IPS-18c (cell line): Measurements from ENCODE around the gene MYLK.
A peak's percentile ranks its signal among the peaks of the same experiment; 100 is the strongest.
"Not testable (repeated sequence)": the region's sequence is repeated elsewhere in the genome, so short reads cannot be mapped to it uniquely, and the experiment has no call there.

ENCODE experiments used
- H3K4me3 ChIP-seq: 2 replicates; pipeline ENCODE4 v1.7.0; 2013; ENCODE audit warnings: low read depth, mild to moderate bottlenecking, low read length, moderate library complexity; ENCODE audit not compliant: insufficient read depth
- H3K9me3 ChIP-seq: one replicate; pipeline ENCODE4 v1.6.1; 2013; ENCODE audit warnings: mild to moderate bottlenecking, low read length, moderate library complexity; ENCODE audit not compliant: control insufficient read depth, insufficient read depth

Gene MYLK, protein sequence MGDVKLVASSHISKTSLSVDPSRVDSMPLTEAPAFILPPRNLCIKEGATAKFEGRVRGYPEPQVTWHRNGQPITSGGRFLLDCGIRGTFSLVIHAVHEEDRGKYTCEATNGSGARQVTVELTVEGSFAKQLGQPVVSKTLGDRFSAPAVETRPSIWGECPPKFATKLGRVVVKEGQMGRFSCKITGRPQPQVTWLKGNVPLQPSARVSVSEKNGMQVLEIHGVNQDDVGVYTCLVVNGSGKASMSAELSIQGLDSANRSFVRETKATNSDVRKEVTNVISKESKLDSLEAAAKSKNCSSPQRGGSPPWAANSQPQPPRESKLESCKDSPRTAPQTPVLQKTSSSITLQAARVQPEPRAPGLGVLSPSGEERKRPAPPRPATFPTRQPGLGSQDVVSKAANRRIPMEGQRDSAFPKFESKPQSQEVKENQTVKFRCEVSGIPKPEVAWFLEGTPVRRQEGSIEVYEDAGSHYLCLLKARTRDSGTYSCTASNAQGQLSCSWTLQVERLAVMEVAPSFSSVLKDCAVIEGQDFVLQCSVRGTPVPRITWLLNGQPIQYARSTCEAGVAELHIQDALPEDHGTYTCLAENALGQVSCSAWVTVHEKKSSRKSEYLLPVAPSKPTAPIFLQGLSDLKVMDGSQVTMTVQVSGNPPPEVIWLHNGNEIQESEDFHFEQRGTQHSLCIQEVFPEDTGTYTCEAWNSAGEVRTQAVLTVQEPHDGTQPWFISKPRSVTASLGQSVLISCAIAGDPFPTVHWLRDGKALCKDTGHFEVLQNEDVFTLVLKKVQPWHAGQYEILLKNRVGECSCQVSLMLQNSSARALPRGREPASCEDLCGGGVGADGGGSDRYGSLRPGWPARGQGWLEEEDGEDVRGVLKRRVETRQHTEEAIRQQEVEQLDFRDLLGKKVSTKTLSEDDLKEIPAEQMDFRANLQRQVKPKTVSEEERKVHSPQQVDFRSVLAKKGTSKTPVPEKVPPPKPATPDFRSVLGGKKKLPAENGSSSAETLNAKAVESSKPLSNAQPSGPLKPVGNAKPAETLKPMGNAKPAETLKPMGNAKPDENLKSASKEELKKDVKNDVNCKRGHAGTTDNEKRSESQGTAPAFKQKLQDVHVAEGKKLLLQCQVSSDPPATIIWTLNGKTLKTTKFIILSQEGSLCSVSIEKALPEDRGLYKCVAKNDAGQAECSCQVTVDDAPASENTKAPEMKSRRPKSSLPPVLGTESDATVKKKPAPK (N-terminal part only)

DNA sequence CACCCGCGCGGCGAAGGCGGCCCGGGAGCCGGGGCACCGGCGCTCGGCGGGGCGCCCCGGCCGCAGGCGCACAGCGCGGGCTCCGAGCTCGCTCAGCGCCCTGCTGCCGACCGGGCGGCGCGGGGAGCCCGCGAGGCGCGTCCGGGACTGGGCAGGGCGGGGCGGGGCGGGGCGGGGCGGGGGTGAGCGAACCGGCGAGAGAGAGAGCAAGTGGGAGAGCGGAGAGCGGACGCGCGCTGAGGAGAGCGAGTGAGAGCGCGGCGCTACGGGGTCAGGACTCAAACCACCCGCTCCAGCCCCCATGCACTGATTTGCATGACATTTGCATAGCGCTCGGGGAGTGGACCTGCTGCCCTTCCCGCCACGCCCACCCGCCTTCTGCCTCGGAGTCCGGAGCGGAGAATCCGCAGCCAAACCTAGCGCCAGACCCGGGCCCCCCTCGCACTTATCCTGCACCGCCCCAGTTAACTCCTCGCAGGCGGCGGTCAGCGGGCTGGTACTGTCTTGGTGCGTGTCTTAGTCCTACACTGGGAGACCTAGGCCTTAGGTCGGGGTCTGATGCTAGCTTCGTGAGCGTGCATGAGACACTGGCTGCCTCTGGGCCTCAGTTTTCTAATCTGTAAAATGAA is at the start of gene MYLK:
MYLK (minus strand) TSS at position 130 of the 629 bp plus-strand sequence. CDS start 90,491 bp downstream, outside the sequence.
- Histone ChIP-seq H3K9me3 (peaks cover 2% of the 10 kb centered on the region), H3K4me3 (peak within 1 kb of the TSS; percentile 78)

DNA sequence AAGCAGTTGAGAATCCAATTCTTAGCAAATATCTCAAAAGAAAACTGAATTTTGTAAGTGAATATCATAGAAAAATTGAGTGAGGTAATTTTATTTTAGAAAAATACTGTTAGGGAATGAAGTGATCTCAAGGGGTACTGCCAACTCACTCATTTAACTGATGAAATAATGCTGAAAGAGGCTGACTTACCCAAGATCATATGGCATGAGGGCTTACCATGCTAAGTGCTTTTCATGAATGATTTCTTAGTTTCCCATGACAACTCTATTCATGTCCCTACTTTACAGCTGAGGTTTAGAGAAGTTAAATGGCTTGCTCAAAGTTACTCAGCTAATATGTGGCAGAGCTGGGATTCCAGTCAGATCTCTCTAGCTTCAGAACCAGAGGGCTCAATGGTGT is 46.3 kb upstream of the MYLK start:
- Histone ChIP-seq H3K4me3 (no peak overlapping the region), H3K9me3 (no peaks in the 10 kb centered on the region)

DNA sequence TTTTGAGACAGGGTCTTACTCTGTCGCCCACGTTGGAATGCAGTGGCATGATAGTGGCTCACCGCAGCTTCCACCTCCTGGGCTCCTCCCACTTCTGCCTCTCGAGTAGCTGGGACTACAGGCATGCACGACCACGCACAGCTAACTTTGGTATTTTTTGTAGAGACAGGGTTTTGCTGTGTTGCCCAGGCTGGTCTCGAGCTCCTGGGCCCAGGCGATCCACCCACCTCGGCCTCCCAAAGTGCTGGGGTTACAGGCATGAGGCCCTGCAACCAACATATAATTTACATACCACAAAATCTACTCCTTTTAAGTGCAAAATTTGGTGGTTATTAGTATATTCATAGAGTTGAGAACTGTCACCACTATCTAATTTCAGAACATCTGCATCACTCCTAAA is 45.2 kb upstream of the MYLK start:
- no peak overlapping the region for H3K4me3 ChIP-seq
- H3K9me3 ChIP-seq: no peaks in the 10 kb centered on the region

DNA sequence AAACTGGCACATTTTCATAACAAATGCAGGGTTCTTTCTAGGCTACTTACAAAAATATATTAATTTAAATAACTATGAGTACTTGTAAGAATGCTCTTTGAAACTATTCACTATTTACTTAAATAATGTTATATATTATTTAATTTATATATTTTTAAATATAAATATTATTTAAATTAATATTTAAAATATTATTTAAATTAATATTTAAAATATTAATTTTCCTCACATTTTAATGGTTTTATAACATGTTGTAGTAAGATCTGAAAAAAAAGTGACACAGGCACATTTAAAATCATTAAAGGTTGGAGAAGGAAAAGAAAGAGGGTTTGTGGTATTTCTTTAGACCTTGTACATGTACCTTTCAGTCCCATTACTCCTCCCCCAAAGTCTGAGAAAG is 42.3 kb upstream of the MYLK start:
- Histone ChIP-seq H3K9me3 (no peaks in the 10 kb centered on the region), H3K4me3 (no peak overlapping the region)

DNA sequence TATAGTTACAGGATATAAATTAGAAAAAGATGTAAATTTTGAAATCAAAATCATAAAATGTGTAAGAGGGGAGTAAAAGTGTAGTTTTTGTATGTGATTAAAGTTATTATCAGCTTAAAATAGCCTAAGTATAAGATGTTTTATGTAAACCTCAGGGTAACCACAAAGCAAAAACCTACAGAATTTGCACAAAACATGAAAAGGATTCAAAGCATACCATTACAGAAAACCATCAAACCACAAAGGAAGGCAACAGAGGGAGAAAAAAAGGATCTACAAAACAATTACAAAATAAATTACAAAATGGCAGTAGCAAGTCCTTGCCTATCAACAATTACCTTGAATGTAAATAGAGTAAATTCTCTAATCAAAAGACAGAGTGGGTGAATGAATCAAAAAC is 36.7 kb upstream of the MYLK start:
- H3K9me3 ChIP-seq: no peaks in the 10 kb centered on the region
- H3K4me3 ChIP-seq: no peak overlapping the region

DNA sequence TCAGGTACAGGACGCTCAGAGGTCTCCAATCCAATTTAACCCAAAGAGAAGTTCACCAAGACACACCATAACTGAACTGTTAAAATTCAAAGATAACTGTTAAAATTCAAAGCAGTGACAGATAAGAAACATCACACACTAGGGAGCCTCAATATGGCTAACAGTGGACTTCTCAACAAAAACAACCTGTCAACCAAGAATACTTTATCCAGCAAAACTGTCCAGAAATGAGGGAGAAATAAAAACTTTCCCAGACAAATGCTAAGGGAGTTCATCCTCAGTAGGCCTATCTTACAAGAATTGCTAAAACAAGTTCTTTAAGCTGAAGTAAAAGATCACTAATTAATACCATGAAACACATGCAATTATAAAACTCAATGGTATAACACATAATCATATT is 36.3 kb upstream of the MYLK start:
- no peak overlapping the region for H3K4me3 ChIP-seq
- no peaks in the 10 kb centered on the region for H3K9me3 ChIP-seq

DNA sequence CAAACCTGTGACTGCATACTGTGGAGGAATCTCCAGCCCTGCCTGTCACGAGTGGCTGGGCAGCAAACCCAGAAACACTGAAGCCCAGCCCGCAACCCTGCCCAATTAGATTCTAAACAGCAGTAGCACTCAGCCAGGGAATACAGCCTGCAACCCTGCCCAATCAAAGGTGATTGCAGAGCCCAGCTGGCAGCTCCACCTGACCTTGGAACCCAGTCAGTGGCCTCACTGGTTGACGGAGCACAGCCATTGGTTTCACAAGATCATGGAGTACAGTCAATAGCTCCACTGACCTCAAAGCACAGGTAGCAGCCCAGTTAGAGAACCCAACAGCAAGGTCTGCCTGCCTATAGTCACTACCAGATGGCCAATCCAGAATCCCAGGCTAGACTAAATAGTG is 35.2 kb upstream of the MYLK start:
- Histone ChIP-seq H3K9me3 (no peaks in the 10 kb centered on the region), H3K4me3 (no peak overlapping the region)

DNA sequence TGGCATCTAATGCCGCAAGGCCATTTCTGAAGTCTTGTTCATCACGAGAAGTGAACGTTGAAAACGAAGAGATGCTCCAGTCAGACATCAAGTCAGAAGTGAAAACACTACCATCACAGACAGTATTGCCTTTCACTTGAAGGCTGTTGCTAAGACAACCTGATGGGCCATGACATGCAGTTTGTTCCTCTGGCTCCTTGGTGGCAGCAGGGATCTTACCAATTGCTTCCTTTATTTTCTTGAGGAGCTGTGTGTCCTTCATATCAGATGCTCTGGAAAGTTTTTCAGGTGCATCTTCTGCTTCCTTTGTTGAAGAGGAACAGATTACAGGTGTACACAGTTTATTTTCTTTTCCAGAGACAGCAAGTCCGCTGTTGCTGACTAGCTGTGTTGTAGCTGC is 30.7 kb upstream of the MYLK start:
- Histone ChIP-seq H3K4me3 (no peak overlapping the region), H3K9me3 (no peaks in the 10 kb centered on the region)

DNA sequence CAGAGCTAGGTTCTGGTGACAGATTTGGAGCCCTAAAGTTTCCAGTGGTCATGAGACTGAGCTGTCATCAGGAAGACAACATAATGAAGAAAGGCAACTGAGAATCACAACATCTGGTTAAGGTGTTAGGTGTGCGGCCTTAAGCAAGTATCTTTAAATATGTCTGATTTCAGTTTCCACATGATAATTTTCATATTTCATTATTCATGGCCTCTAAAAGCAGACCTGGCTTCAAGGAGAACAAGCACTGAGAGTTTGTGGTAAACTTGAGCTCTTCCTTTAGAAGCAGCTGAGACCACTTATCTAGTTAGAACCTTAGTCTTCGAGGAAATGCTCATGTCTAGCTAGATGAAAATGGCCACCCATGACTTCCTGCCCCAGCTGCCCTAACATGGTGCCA is 25.7 kb upstream of the MYLK start:
- Histone ChIP-seq H3K4me3 (no peak overlapping the region), H3K9me3 (no peaks in the 10 kb centered on the region)

DNA sequence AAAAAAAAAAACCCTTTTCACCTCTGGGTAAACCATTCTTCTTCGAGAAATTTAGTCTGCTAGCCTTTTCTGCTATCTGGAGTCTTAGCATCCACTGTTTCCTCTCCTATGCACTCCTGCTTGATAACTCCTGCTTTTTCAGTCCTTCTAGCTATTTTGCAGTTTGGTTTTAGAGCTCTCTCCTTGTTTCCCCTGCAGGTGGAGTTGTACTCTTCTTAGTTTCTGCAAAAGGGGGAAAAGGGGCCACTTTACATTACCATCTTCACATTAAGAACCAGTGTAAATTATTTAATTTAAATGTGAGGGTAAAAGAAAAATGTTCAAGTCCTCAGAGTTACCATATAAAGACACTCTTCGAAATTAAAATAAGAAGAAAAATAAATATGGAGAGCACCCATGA is 23.6 kb upstream of the MYLK start:
- no peaks in the 10 kb centered on the region for H3K9me3 ChIP-seq
- H3K4me3 ChIP-seq: no peak overlapping the region

DNA sequence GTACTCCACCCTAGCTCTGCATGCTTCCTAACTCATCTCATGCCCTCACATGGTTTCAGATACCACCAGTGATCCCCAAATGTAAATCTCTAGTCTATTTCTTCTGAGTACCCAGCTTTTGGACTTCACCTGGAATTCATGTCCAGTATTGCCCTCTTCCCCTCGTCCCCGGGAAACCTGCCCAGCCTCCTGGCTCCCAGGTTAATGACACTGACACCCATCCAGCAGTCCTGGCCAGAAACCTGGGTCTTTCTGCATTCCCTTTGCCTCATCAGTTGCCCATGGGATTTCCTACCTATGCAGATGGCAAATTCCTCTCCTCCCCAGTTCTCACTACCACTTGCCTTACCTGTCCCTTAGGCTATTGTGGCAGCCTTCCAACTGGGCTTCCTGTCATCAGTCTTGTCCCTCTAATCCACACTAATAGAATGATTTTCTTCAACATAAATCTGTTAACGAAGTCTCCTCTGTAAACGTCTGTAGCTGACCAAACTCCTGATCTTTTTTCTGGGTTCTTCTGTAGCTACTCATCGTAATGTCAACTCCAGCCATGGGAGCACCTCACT is 15.3 kb upstream of the MYLK start:
- H3K9me3 ChIP-seq: no peaks in the 10 kb centered on the region
- no peak overlapping the region for H3K4me3 ChIP-seq

DNA sequence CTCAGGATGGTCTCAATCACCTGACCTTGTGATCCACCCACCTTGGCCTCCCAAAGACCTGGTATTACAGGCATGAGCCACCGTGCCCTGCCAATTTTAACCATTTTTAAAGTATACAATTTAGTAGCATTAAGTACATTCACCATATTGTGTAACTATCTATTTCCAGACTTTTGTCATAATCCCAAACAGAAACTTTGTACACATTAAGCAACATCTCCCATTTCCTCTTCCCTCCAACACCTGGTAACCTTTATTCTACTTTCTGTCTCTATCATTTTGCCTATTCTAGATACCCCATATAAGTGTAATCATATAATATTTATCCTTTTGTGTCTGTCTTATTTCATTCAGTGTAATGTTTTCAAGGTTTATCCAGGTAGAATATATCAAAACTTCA is 8.9 kb upstream of the MYLK start:
- H3K9me3 ChIP-seq: peaks cover 12% of the 10 kb centered on the region

DNA sequence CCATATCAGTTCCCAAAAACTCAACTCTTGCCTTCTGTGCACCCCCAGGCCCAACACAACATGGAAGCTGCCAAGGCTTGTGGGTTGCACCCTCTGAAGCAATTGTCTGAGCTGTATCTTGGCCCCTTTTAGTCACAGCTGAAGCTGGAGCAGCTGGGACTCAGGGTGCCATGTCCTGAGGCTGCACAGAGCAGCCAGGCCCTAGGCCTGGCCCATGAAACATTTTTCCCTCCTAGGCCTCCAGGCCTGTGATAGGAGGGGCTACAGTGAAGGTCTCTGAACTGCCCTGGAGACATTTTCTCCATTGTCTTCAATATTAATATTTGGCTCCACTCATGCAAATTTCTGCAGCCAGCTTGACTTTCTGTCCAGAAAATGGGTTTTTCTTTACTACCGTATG is 8.1 kb upstream of the MYLK start:
- Histone ChIP-seq H3K4me3 (no peak overlapping the region; the same call in 1 of the 2 replicates), H3K9me3 (peaks cover 14% of the 10 kb centered on the region)

More for the DNA sequence above, 8.9 kb upstream of the MYLK start:
- H3K4me3 ChIP-seq: no peak overlapping the region

DNA sequence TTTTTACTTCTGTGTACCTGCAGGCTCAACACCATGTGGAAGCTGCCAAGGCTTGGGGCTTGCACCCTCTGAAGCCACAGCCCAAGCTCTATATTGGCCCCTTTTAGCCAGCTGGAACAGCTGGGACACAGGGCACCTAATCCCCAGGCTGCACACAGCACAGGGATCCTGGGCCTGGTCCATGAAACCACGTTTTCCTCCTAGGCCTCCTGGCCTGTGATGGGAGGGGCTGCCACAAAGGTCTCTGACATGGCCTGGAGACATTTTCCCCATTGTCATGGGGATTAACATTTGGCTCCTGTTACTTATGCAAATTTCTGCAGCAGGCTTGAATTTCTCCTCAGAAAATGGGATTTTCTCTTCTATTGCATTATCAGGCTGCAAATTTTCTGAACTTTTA is 6.9 kb upstream of the MYLK start:
- H3K9me3 ChIP-seq: peaks cover 14% of the 10 kb centered on the region
- H3K4me3 ChIP-seq: not testable (repeated sequence)

DNA sequence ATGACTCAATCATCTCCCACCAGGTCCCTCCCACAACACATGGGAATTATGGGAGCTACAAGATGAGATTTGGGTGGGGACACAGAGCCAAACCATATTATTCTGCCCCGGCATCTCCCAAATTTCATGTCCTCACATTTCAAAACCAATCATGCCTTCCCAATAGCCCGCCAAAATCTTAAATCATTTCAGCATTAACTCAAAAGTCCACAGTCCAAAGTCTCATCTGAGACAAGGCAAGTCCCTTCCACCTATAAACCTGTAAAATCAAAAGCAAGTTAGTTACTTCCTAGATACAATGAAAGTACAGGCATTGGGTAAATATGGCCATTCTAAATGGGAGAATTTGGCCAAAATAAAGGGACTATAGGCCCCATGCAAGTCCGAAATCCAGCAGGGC is 6.0 kb upstream of the MYLK start:
- H3K4me3 ChIP-seq: not testable (repeated sequence)
- peaks cover 14% of the 10 kb centered on the region for H3K9me3 ChIP-seq

DNA sequence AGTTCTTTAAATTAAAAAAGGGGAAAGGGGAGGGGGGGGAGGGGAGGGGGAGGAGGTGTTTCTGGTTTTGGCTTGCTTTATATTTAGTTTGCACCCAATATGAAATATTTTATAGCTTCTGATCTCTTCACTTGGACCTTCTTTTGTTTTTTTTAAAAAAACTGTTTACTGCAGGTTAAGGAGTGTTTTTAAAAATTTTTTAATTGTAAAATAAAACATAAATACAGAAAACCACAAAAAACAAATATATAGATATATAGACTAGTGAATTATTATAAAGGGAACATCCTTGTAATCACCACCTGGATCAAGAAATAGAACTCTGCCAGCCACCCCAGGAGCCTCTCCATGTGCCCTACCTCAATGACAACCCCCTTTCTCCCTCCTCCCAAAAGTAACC is 861 bp upstream of the MYLK start:
- peaks cover 2% of the 10 kb centered on the region for H3K9me3 ChIP-seq
- no peak overlapping the region for H3K4me3 ChIP-seq

DNA sequence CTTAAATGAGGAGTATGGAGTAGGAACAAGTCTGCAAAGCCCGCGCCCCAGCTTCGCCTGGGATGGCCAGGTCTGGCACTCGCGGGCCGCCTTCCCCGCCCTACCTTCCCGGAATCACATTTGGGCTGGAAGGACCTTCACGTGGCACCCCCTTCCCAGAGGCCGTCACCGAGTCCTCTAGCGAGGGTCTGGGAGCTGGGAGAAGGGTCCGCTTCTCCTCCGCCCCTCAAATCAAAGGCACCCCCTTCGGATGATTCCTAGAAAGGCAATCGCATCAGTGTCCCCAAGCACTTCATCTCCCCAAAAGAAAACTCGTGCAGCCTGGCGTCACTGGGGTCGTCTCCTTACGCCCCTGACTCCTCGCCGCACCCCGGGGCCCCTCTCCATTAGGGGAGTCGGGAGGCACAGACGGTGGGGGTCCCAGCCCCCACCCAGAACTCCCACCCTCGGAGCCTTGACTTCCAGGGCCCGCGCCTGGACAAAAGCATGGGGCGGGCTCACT is 380 bp downstream of the MYLK start:
- Histone ChIP-seq H3K9me3 (peaks cover 2% of the 10 kb centered on the region), H3K4me3 (peak overlapping the region; percentile 78)
